NCI-H748 (cell line): ENCODE measurements around the gene COQ8B.

Experiments
- DNase-seq: peaks from one replicate; lab custom pipeline; 2025; ENCODE audit not compliant: unreplicated experiment; lab: John Stamatoyannopoulos, UW

COQ8B gene

DNA sequence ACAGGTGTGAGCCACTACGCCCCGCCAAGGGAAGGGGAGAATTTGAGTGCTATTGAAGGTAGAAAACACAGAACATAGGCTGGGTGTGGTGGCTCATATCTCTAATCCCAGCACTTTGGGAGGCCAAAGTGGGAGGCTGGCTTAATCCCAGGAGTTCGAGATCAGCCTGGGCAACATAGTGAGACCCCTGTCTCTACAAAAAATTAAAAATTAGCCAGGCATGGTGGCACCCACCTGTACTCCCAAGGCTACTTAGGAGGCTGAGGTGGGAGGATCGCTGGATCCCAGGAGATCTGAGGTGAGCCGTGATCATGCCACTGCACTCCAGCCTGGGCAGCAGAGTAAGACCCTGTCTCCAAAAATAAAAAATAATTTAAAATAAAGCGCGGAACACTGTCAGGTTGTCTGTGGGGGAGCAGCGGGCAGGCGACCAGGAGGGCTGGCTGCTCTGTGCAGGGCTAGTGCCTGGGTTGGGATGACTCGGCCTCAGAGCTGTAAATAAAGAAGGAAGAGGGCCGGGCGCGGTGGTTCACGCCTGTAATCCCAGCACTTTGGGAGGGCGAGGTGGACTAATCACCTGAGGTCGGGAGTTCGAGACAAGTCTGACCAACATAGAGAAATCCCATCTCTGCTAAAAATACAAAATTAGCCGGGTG, 74.5 kb downstream of the COQ8B start:
- no peak for DNase-seq
